ENCODE measurements around the gene RHBDF1.
A peak's percentile ranks its signal among the peaks of the same experiment; 100 is the strongest.
"Not testable (repeated sequence)": the region's sequence is repeated elsewhere in the genome, so short reads cannot be mapped to it uniquely, and the experiment has no call there.

Gene RHBDF1

DNA sequence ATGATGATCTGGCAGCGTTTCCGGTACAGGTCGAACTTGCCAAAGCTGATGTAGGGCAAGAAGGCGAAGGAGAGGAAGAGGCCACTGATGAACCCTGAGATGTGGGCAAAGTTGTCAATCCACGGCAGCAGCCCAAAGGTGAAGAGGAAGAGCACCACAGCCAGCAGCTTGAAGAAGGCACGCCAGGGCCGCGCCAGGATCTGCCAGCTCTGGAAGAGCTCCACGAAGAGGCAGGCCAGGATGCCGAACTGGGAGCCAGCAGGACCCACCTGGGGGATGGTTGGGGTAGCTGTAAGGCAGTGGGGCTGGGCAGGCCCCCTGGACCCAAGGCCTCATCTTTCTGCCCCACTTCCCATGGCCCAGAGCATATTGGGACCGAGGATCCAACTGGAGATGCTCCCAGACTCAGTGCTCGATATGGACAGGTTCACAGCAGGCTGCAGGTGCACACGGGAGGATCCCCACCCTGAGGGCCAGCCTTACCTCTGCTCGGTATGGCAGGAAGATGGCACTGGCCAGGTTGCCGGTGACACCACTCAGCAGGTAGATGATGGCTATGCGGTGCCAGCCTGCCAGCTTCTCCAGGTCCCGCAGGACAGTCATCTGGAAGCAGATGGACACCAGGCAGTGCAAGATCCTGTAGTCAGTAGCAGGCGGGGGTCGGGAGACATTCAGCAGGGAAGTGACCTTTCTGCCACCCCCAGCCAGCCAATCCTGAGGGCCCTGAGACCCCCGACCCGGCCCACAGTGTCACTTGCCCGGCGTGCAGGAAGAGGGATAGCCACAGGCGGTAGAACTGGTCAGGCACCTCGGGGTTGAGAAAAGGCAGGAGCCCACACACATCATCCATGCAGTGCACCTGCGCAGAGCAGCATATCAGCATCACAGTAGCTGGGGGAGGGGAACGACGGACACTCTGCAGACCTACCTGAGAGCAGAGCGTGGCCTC lies 13.7 kb downstream of the RHBDF1 start:
- no peak for DNase-seq

DNA sequence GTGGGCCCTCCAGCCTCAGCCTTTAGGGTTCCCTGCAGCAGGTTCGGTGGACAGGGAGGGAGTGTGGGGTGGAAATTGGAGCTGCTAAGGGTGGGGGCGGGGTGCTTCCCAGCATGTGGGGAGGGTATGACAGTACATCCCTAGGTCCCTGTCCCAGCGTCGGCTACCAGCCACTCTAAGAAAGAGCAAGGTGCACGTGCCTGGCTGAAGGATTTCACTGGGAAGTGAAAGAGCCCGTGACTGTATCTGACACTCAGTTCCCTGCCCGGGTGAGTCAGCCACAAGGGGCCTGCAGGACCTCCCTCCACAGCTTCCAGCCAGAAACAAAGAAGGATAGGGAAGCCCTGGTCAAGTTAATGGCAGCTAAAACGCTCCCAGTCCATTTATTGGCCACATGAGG lies 14.7 kb downstream of the RHBDF1 start:
- DNase-seq = no peak

DNA sequence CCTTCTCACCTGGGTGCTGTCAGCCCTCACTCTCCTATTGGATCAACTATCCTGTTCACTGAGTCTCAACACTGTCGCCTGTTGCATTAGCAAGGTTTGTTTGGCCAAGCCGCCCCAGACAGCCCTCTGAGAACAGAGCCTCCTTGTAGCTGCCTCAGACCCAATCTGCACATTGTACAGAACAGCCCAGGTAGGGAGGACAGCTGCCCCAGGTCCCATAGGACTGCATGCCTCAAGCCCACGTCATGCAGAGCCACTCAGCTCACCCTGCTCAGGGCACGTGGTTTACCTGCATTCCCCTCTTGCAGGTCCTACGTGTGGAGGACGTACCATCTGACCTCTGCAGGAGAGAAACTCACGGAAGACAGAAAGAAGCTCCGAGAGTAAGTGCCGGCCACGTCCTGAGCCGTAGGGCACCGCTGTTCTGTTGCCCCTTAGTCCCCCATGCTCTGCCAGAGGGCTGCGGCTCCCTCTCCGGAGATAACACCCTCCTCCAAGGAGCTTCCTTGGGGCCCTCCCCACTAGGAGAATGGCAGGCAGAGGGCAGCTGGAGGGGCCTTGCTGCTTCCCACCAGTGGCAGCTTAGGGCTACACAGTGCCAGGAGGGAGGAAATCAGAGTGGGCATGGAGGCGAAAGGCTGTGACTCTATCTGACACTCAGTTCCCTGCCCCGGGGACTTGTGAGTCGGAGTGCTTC lies 16.1 kb downstream of the RHBDF1 start:
- DNase-seq = no peak

DNA sequence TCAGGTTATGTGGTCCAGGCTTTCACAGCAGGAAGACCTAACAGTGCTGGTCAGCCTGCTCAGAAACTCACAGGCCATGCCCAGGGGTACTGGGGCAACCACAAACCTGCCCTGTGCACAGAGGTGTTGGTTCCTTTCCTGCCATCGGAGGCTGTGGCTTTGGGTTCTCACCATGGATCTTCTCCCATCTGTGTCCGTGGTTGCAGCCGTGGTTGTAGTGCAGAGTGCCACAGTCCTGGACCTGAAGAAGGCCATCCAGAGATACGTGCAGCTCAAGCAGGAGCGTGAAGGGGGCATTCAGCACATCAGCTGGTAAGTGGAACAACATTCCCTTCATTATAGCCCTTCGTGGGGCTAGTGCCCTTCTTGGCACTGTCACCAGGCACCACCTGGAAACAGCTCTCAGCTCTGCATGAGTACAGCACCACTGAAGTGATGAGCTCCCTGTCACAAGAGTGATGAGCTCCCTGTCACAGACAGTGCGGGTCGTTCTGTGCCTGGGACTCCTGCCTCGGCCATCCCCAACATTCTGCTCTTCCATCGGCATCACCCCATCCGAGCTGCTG lies 16.8 kb downstream of the RHBDF1 start:
- DNase-seq = no peak

DNA sequence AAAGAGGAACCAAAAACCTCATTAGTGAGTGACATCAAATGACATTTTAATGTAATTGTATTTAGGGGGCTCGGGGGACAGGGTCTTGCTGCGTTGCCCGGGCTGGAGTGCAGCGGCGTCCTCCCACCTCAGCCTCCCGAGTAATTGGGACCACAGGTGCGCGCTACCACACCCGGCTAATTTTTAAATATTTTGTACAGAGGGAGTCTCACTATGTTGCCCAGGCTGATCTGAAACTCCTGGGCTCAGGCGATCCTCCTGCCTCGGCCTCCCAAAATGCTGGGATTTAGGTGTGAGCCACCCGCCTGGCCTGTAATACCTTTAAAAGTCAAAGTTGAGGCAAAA lies 18.2 kb downstream of the RHBDF1 start:
- no peak for DNase-seq

DNA sequence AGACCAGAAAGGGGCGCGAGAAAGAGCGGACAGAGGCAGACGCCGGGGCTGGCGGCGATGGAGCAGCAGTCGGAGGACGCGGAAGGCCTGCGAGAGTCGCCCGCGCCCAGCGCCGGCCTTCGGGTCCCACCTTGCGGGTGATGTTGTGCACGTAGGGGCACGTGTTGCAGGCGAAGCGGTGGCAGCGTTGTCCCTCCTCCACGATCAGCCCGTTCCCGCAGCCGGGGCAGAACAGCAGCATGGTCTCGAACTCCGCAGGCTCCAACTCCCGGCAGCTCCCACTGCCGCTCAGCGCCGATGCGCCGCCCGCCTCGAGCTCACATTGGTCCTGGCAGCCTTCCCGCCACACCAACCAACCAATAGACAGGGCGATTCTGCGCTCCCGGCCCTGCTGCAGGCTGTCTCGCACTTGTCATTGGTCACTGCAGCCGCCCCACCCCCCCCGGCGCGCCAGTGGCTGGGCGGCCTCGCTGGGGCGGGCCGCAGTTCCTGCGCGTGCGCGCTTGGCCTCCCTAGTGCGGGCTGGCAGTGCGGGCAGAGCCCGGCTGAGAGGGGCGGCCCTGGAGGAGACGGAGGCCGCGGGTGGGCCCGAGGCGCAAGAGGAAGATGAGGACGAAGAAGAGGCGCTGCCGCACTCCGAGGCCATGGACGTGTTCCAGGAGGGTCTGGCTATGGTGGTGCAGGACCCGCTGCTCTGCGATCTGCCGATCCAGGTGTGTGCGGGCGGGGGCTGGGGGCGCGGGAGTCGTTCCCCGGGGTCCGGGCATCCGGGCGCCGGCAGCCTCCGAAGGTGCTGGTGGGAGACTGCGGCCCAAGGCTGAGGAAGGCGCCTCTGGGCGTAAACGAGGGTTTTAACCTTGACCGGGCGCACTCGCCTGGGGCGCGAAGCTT lies 18.8 kb downstream of the RHBDF1 start, which contains the start of the genes POLR3K and SNRNP25:
Gene POLR3K (minus strand): TSS at position 263 of the 891 bp plus-strand sequence. CDS start 22 bp downstream, at position 241.
Gene SNRNP25 (plus strand): TSS at position 483 of the 891 bp plus-strand sequence. CDS start 189 bp downstream, at position 672.
- peak; percentile 94 for DNase-seq

DNA sequence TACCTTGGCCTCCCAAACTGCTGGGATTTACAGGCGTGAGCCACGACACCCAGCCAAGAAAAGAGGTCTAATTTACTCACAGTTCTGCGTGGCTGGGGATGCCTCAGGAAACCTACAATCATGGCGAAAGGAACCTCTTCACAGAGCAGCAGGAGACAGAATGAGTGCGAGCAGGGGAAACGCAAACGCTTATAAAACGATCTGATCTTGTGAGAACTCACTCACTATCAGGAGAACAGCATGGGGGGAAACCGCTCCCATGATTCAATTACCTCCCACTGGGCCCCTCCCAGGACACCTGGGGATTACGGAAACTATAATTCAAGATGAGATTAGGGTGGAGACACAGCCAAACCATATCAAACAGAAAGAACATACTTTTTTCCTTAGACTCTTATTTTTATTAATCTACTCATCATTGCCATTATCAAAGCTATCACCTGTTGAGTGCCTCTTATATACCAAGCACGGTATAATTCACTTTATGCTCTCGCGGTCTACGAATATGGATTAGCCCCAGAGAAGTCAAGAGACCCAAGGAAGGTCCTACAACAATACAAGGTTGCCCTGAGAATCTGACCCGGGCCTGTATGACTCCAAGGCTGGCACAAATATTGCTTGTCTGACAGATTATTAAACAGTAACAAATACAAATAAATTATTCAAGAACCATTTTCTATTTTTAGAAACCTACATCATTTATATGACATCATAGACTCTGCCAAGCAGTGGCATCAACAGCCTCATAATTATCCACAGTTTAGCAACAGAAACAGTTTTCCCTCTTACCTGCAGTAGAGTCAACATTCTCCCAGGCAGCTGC lies 21.5 kb downstream of the RHBDF1 start:
- no peak for DNase-seq

DNA sequence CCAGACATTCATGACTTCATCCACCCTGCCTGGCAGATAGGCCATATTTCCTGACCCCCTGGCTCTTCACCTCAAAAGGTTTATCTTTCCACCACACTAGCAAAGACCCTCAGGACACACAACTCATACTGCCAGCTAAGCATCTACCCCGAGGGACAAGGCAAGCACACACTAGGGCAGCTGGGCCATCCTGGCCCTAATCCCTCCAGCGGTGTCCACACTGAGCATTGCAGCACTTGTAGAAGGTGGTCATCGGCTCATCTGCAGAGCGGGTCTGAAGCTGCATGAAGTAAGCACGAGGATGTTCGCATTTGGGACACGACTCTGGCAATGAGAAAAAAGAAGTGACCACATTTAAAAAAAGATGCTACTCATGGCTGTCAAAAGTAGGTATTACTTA lies 25.2 kb downstream of the RHBDF1 start:
- no peak for DNase-seq

DNA sequence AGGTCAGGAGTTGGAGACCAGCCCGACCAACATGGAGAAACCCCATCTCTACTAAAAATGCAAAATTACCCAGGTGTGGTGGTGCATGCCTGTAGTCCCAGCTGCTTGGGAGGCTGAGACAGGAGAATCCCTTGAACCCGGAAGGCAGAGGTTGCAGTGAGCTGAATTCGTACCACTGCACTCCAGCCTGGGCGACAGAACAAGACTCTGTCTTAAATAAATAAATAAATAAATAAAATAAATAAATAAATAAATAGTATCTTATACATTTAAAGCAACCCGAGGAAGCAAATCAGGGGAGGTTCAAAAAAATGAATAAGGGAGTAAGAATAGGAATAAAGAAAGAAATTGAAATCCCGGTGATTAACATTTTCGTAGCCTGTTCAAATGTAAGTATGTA lies 25.9 kb downstream of the RHBDF1 start:
- not testable (repeated sequence) for DNase-seq

DNA sequence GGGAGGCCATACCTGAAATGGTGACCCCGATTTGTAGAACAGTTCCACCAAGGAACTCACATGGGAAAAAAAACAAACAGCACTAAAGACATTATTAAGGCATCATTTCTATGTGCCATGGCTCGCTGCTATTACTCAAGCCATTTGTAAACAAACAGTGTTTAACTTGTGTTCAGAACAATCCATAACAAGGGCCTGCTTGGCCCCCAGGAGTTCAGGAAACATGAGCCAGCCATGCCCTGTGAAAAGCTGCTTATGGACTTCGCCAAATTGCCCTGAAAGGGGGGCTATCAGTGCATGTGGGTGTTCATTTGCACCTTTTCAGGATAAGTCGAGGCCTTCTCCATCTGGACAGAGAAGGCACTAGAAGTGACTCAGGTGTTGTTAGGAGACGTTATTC lies 27.0 kb downstream of the RHBDF1 start:
- DNase-seq = no peak

DNA sequence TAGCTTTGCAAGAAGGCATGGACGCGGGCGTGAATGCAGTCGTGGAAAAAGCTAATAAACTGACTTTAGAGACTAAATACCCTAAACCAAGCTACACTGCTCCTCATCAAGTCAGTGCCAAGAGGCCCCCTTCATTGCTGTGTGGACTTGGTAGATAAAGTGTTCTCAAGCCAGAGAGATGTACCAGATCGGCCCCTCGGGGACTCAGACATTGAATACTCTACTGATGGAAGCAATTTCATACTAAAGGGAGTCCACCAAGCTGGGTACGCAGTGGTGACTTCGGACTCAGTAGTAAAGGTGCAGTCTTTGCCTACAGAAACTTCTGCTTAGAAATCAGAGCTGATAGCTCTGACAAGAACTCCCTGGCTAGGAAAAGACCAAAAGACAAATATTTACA lies 27.8 kb downstream of the RHBDF1 start:
- no peak for DNase-seq

DNA sequence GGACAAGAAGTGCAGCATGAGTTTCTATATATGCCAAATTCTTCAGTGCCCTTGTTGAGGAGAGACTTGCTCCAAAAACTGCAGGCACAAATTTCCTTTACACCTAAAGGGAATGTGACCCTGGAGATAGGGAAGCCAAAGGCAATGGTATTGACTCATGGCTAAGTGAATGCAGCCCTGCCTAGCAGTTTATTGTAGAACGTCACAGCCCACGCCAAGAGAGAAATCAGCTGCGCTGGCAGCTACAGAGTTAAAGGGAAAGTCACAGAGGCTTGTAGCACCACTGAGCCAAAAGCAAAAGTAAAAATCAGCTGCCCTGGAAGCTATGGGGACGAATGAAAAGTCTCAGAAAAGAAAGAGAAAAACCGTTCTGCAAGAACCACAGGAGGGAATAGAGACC lies 29.1 kb downstream of the RHBDF1 start:
- no peak for DNase-seq

DNA sequence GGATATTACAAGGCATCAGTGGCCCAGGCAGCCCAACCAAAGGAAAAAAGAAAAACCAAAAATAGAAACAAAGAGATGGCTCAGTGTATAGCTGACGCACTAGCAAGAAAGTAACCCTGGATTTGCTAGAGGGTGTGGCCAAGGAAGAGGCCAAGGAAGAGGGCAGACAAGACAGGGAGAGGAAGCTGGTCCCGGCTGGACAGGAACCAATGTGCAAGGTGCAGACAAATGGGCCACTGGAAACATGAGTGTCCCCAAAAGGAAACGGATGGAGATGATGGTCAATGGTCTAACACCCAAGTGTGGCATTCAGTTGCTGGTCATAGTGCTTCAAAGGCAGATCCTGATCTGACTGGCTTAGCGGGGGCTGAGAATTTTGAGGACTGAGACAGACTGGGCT lies 29.7 kb downstream of the RHBDF1 start:
- no peak for DNase-seq

DNA sequence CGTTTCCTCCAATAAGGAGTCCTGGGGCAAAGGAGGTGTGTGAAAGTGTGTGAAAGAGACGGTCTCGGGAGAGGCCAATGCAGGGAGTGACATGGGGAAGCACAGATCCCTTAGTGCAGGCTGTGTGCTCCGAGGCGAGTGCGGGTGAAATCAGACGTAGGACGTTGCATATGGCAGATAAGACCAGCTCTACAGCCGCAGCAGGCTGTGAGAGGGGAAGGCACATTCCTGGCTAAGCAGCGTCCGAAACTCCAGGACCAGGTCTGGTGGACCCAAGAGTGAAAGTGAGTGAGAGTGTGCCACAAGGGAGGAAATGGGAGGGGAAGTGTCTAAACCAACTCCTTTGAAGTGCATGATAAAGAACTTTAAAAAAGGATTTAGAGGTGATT lies 30.4 kb downstream of the RHBDF1 start:
- DNase-seq = no peak

DNA sequence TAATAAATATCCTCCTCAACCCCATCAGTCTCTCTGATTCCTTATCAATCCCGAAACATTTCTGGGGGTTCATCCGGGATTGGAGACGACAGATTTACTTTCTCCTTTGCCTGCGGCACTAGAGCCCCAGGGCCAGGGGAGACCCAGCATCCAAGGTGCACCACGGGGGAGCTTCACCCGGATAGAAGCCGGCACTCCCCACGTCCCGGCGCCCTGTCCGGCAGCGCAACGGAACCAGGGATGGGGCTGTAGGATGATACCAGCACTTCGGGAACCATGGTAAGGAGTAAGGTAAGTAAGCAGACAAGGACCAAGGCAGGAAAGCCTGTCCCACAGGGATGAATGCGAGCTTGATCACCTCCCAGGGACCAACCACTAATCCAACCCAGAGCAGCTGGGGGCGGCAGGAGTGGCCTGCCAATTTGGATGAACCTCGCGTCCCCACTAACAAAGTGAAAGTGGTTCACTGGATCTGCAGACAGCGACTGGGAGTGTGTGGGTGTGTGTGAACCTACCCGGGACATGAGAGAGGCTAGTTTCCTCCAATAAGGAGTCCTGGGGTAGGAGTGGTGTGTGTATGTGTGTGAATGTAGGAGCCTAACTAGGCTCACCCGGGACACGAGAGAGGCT lies 30.9 kb downstream of the RHBDF1 start:
- no peak for DNase-seq

DNA sequence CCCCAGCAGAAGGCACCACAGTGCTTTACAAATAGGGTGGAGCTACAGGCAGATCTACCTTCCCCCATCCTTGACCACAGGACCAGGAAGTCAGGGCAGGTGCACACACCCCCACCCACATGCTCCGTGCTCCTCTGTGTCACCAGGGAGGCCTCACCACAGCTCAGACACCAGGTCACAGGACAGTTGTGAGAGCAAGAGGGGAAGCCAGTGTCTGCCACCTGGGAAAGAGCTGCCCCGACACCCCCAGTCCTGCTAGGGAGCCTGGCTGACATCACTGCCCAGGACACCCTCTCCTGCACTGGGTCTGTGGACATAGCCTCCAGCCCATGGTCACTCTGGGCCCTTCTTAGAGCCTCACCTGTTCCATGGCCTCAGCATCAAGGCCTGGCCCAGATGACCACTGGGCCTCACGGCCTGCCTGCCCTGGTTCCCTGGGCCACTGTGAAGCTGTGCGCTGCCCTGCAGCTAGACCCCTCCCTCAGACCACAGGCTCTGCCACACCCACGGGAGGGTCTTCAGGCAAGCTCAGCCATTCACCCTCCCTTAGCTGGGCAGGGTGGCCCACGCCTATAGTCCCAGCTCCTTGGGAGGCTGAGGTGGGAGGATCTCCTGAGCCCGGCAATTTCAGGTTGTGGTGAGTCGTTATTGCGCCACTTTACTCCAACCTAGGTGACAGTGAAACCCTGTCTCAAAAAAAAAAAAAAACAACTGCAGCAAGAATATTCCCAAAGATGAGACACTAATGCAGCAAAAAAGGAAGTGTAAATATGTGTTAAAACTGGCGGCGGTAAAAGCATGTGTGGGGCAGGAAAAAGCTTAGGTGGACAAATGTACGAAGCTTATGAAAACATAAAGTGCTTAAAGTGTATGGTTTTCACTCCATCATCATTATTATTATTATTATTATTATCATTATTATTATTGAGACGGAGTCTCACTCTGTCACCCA lies 33.2 kb downstream of the RHBDF1 start:
- no peak for DNase-seq

DNA sequence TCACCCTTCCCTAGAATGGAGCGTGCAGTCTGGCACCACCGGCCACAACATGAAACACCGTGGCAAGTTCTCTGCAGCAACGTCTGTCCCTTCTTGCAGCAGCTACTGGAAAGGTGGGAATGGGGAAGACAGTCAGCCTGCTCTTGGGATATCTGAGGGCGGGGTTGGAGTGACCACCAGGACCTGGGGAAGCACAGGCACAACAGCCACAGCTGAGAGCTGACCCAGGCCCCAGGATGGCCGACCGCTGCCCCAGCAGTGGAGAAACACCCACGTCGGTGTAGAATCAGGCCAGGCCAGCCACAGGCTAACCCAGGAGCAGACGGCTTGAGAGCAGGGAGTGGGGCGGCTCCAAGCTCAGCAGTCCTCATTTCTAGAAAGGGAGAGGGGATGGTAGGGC lies 34.2 kb downstream of the RHBDF1 start:
- not testable (repeated sequence) for DNase-seq

DNA sequence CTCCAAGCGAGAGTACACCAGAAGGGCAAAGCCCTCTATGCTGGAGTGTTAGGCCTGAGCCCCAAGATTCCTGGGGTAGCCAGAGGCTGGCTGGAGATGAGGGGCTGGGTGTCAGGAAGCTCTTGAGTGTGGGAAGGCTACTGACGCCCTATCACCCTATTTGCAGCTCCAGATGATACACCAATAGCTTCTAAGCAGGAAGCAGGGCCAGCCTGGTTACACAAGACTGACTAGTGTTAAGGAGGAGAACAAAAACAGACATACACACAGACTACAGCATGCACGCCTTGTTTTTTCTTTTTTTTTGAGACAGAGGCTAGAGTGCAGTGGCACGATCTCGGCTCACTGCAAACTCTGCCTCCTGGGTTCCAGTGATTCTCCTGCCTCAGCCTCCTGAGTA lies 34.9 kb downstream of the RHBDF1 start:
- DNase-seq = no peak

DNA sequence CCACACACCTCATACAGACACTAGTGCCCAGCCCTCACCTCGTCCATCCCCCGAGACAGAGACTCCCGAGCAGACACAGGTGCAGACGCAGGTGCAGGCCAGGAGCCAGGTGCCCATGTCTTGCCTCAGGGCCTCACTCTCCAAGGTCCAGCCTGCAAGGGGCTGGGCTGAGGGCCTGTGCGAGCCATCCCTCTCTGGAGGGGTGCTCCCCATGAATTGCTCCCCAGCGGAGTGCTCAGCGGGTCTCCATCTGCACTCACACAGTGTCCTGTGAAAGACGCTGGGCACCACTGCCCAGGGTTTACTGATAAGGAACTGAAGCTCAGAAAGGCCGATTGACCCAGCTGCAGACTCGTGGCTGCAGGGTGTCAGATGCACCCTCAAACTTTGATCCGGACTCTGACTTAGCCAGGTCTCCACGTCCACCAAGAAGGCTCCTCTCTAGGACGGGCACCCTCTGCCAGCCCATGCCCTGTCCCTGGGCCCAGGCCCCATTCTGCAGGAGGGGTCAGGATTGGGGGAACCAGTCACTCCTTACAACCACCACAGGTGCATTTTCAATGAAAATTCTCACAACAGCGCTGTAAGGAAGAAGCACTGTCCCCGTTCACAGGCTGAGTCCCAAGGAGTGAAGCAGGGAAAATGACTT lies 36.0 kb downstream of the RHBDF1 start:
- no peak for DNase-seq
